Effector CD4-positive, alpha-beta T cell (primary cell): Measurements from ENCODE around the gene DUSP21.
"Not testable (repeated sequence)": the region's sequence is repeated elsewhere in the genome, so short reads cannot be mapped to it uniquely, and the experiment has no call there.

Experiments used
- DNase-seq: peaks from one replicate; pipeline ENCODE4 v3.0.0-alpha.2; 2020

The DUSP21 gene

DNA sequence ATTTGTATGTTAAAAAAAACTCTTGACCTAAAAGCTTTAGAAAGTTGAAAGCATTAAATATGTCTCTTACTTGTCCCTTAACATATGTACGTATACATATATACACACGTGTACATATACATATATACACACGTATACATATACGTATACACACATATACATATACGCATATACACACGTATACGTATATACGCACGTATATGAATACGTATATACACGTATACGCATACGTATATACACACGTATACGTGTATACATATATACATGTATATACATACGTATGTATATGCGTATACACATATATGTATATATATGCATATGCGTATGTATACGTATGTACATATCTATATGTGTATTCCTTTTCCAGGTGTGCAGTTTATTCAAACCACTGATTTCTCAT lies 32.9 kb downstream of the DUSP21 start:
- DNase-seq = no peak

DNA sequence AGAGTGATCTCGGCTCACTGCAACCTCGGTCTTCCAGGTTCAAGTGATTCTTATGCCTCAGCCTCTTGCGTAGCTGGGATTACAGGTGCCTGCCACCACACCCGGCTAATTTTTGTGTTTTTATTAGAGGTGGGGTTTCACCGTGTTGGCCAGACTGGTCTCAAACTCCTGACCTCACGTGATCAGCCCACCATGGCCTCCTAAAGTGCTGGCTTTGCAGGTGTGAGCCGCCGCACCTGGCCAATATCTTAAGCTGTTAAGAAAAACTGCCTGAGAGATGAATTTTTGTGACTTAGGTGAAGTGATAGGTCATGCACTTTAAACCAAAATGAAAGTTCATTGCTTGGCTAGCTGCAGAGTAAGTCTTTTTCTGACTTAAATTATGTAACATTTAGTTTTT lies 35.0 kb downstream of the DUSP21 start:
- DNase-seq = no peak

- no peak for DNase-seq
Observed at GRCh38 chrX:44881549-44881948, 37.7 kb downstream of the DUSP21 start.

DNA sequence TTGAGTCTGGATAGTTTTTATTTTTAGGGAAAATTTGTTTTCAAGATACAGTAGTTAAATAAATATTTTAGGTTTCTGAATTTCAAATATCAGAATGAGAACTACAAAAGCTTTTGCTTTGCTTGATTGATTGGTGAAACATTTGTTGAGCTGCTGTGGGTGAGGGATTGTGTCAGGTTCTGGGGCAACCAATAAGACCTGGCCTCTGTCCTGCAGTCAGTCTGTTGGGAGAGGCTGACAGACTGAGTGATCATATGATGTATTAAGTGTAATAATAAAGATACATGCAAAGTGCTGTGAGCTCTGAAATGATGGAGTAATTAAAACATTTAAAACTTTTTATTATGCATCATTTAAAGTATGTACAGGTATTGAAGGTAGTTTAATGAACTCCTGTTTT lies 38.8 kb downstream of the DUSP21 start:
- no peak for DNase-seq

DNA sequence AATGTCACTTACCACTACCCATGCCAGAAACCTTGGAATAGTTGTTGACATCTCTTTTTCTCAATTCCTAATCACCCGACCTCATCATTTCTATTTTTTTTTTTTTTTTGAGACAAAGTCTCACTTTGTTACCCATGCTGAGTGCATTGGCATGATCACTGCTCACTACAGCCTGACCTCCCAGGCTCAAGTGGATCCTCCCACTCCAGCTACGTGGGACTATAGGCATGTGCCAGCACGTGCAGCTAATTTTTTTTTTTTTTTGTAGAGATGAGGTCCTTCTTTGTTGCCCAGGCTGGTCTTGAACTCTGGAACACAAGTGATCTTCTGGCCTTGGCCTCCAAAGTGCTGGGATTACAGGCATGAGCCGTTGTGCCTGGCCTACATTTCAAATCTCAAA lies 41.1 kb downstream of the DUSP21 start:
- DNase-seq = no peak

DNA sequence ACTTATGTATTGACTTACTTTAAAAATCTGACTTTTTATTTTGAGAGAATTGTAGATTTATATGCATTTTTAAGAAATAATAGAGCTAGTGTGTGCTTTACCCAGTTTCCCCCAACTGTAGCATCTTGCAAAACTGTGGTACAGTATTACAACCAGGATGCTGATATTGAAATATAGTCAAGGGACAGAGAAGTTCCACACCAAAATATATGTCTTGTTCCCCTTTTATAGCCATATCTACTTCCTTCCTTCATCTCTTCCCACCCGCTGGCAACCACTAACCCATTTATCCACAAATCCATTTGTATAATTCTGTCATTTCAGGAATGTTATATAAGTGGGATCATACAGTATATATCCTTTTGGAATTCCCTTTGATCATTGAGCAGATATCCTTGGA lies 46.0 kb downstream of the DUSP21 start:
- no peak for DNase-seq

GRCh38 chrX:44890247-44890646 lies 46.4 kb downstream of the DUSP21 start:
- DNase-seq = no peak

DNA sequence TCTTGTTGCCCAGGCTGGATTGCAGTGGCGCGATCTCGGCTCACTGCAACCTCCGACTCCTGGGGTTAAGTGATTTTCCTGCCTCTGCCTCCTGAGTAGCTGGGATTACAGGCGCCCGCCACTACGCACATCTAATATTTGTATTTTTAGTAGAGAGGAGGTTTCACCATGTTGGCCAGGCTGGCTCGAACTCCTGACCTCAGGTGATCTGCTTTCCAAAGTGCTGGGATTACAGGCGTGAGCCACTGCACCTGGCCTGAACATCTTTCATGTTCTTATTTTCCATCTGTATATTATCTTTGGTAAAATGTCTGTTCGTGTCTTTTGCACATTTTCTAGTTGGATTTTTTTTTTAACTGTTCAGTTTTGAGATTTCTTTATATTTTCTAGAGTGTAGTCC lies 46.9 kb downstream of the DUSP21 start:
- not testable (repeated sequence) for DNase-seq

DNA sequence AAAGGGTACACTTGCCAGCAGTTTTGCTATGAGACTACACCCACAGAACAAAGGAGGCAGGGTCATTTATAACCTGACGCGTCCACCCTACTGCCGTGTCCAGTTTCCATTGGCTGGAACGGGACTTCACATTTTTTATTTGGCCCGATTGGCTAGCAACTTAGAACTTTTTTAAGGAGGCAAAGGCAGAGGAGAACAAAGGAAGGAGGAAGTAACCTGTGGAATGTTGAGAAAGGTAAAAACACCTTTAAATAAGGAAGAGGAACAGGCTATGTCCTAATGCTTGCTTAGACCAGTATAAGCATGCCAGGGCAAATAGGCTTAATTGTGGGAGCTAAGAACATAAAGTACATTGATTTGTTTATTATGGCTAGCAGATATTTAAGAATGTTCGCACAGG lies 47.8 kb downstream of the DUSP21 start:
- no peak for DNase-seq
